Measurements from ENCODE around the gene SLC15A1. TPM values are rescaled to one million over a fixed set of nuclear protein-coding genes. Genes with fewer than 3 reads are reported as not detected.

SLC15A1 gene
- total RNA-seq, 3 donors from 2014 or later = not detected

- Mint-ChIP-seq H3K27me3 (ENCODE audit: low read depth) (peaks cover 8% of the 10 kb centered on the region), H3K36me3 (ENCODE audit: insufficient read depth) (no peaks in the 10 kb centered on the region), H3K9me3 (no peaks in the 10 kb centered on the region), H3K4me1 (ENCODE audit: low read depth) (no peaks in the 10 kb centered on the region), H3K4me3 (no peak overlapping the region)
- ATAC-seq = no peak
- no peak for DNase-seq
Observed at GRCh38 chr13:98719527-98720250, 32.8 kb downstream of the SLC15A1 start.

GRCh38 chr13:98717891-98718290 is 34.6 kb downstream of the SLC15A1 start:
- no peak for ATAC-seq
- H3K4me1 Mint-ChIP-seq (ENCODE audit: low read depth) = no peaks in the 10 kb centered on the region
- no peaks in the 10 kb centered on the region for H3K9me3 Mint-ChIP-seq
- no peak overlapping the region for H3K4me3 Mint-ChIP-seq
- H3K27me3 Mint-ChIP-seq (ENCODE audit: low read depth) = peaks cover 5% of the 10 kb centered on the region
- H3K36me3 Mint-ChIP-seq (ENCODE audit: insufficient read depth) = no peaks in the 10 kb centered on the region
- no peak for DNase-seq

- no peaks in the 10 kb centered on the region for H3K36me3 Mint-ChIP-seq (ENCODE audit: insufficient read depth)
- no peaks in the 10 kb centered on the region for H3K4me1 Mint-ChIP-seq (ENCODE audit: low read depth)
- H3K9me3 Mint-ChIP-seq = no peaks in the 10 kb centered on the region
- DNase-seq (no peak), ATAC-seq (no peak)
- H3K4me3 Mint-ChIP-seq = no peak overlapping the region
- peaks cover 5% of the 10 kb centered on the region for H3K27me3 Mint-ChIP-seq (ENCODE audit: low read depth)
Observed at GRCh38 chr13:98717256-98717655, 35.2 kb downstream of the SLC15A1 start.

- ATAC-seq (no peak), DNase-seq (no peak)
- Mint-ChIP-seq H3K36me3 (ENCODE audit: insufficient read depth) (no peaks in the 10 kb centered on the region), H3K9me3 (no peaks in the 10 kb centered on the region), H3K4me3 (no peak overlapping the region), H3K27me3 (ENCODE audit: low read depth) (peaks cover 10% of the 10 kb centered on the region), H3K4me1 (ENCODE audit: low read depth) (no peaks in the 10 kb centered on the region)
Observed at GRCh38 chr13:98710521-98710920, 42.0 kb downstream of the SLC15A1 start.

- H3K27me3 Mint-ChIP-seq (ENCODE audit: low read depth) = peaks cover 13% of the 10 kb centered on the region
- H3K4me1 Mint-ChIP-seq (ENCODE audit: low read depth) = no peaks in the 10 kb centered on the region
- ATAC-seq (no peak), DNase-seq (no peak)
- H3K4me3 Mint-ChIP-seq = no peak overlapping the region
- H3K9me3 Mint-ChIP-seq = no peaks in the 10 kb centered on the region
- no peaks in the 10 kb centered on the region for H3K36me3 Mint-ChIP-seq (ENCODE audit: insufficient read depth)
Observed at GRCh38 chr13:98707281-98707999, 45.0 kb downstream of the SLC15A1 start.

- DNase-seq = no peak
- Mint-ChIP-seq H3K36me3 (ENCODE audit: insufficient read depth) (no peaks in the 10 kb centered on the region), H3K4me3 (no peak overlapping the region), H3K9me3 (no peaks in the 10 kb centered on the region), H3K27me3 (ENCODE audit: low read depth) (peaks cover 16% of the 10 kb centered on the region), H3K4me1 (ENCODE audit: low read depth) (no peaks in the 10 kb centered on the region)
- ATAC-seq = no peak
Observed at GRCh38 chr13:98706446-98707110, 45.9 kb downstream of the SLC15A1 start.

- H3K9me3 Mint-ChIP-seq = no peaks in the 10 kb centered on the region
- DNase-seq (no peak), ATAC-seq (no peak)
- H3K27me3 Mint-ChIP-seq (ENCODE audit: low read depth) = peaks cover 23% of the 10 kb centered on the region
- H3K36me3 Mint-ChIP-seq (ENCODE audit: insufficient read depth) = no peaks in the 10 kb centered on the region
- no peaks in the 10 kb centered on the region for H3K4me1 Mint-ChIP-seq (ENCODE audit: low read depth)
- H3K4me3 Mint-ChIP-seq = no peak overlapping the region
Observed at GRCh38 chr13:98697791-98698190, 54.7 kb downstream of the SLC15A1 start.

GRCh38 chr13:98693756-98694155 is 58.7 kb downstream of the SLC15A1 start:
- H3K9me3 Mint-ChIP-seq = no peaks in the 10 kb centered on the region
- no peaks in the 10 kb centered on the region for H3K36me3 Mint-ChIP-seq (ENCODE audit: insufficient read depth)
- no peak overlapping the region for H3K4me3 Mint-ChIP-seq
- no peaks in the 10 kb centered on the region for H3K4me1 Mint-ChIP-seq (ENCODE audit: low read depth)
- peaks cover 16% of the 10 kb centered on the region for H3K27me3 Mint-ChIP-seq (ENCODE audit: low read depth)
- DNase-seq = no peak
- ATAC-seq = no peak

GRCh38 chr13:98691360-98691759 is 61.1 kb downstream of the SLC15A1 start:
- Mint-ChIP-seq H3K27me3 (ENCODE audit: low read depth) (peaks cover 8% of the 10 kb centered on the region), H3K4me3 (no peak overlapping the region), H3K9me3 (no peaks in the 10 kb centered on the region), H3K4me1 (ENCODE audit: low read depth) (no peaks in the 10 kb centered on the region), H3K36me3 (ENCODE audit: insufficient read depth) (no peaks in the 10 kb centered on the region)
- no peak for DNase-seq
- ATAC-seq = no peak

- H3K4me1 Mint-ChIP-seq (ENCODE audit: low read depth) = no peaks in the 10 kb centered on the region
- DNase-seq (no peak), ATAC-seq (no peak)
- peaks cover under 1% of the 10 kb centered on the region for H3K27me3 Mint-ChIP-seq (ENCODE audit: low read depth)
- no peaks in the 10 kb centered on the region for H3K36me3 Mint-ChIP-seq (ENCODE audit: insufficient read depth)
- no peak overlapping the region for H3K4me3 Mint-ChIP-seq
- H3K9me3 Mint-ChIP-seq = no peaks in the 10 kb centered on the region
Observed at GRCh38 chr13:98690348-98691022, 62.0 kb downstream of the SLC15A1 start.

GRCh38 chr13:98689347-98689968 is 63.0 kb downstream of the SLC15A1 start:
- Mint-ChIP-seq H3K9me3 (no peaks in the 10 kb centered on the region), H3K27me3 (ENCODE audit: low read depth) (peaks cover 2% of the 10 kb centered on the region), H3K4me3 (no peak overlapping the region), H3K4me1 (ENCODE audit: low read depth) (no peaks in the 10 kb centered on the region), H3K36me3 (ENCODE audit: insufficient read depth) (no peaks in the 10 kb centered on the region)
- ATAC-seq (no peak), DNase-seq (no peak)

- no peaks in the 10 kb centered on the region for H3K4me1 Mint-ChIP-seq (ENCODE audit: low read depth)
- DNase-seq (no peak), ATAC-seq (no peak)
- H3K9me3 Mint-ChIP-seq = no peaks in the 10 kb centered on the region
- H3K36me3 Mint-ChIP-seq (ENCODE audit: insufficient read depth) = no peaks in the 10 kb centered on the region
- peaks cover 2% of the 10 kb centered on the region for H3K27me3 Mint-ChIP-seq (ENCODE audit: low read depth)
- no peak overlapping the region for H3K4me3 Mint-ChIP-seq
Observed at GRCh38 chr13:98688373-98688772, 64.1 kb downstream of the SLC15A1 start.

- H3K9me3 Mint-ChIP-seq = no peaks in the 10 kb centered on the region
- no peak for DNase-seq
Observed at GRCh38 chr13:98687319-98687718, 65.2 kb downstream of the SLC15A1 start.

GRCh38 chr13:98686270-98686669 is 66.2 kb downstream of the SLC15A1 start:
- Mint-ChIP-seq H3K4me3 (no peak overlapping the region), H3K4me1 (ENCODE audit: low read depth) (no peaks in the 10 kb centered on the region), H3K36me3 (ENCODE audit: insufficient read depth) (no peaks in the 10 kb centered on the region), H3K9me3 (no peaks in the 10 kb centered on the region), H3K27me3 (ENCODE audit: low read depth) (peaks cover 2% of the 10 kb centered on the region)
- DNase-seq = no peak
- no peak for ATAC-seq

More at GRCh38 chr13:98687319-98687718, 65.2 kb downstream of the SLC15A1 start:
- no peaks in the 10 kb centered on the region for H3K4me1 Mint-ChIP-seq (ENCODE audit: low read depth)
- no peaks in the 10 kb centered on the region for H3K36me3 Mint-ChIP-seq (ENCODE audit: insufficient read depth)
- peaks cover 2% of the 10 kb centered on the region for H3K27me3 Mint-ChIP-seq (ENCODE audit: low read depth)
- ATAC-seq = no peak
- no peak overlapping the region for H3K4me3 Mint-ChIP-seq
